Measurements from ENCODE around the gene PTN.
"Not testable (repeated sequence)": the region's sequence is repeated elsewhere in the genome, so short reads cannot be mapped to it uniquely, and the experiment has no call there.

Gene PTN

GRCh38 chr7:137269240-137269639 lies 74.3 kb downstream of the PTN start:
- FAIRE-seq (no peak), DNase-seq (ENCODE audit: insufficient read length, low spot score) (no peak)
- no peak for TF ChIP-seq CTCF (IDR thresholded peaks at IDR 0.05; ENCODE audit: insufficient read depth, missing control alignments)

- not testable (repeated sequence) for FAIRE-seq; DNase-seq (ENCODE audit: insufficient read length, low spot score)
These were observed 75.3 kb downstream of the PTN start for GRCh38 chr7:137268001-137268865.

GRCh38 chr7:137266764-137267163 lies 76.8 kb downstream of the PTN start:
- FAIRE-seq (no peak), DNase-seq (ENCODE audit: insufficient read length, low spot score) (no peak)
- no peak for TF ChIP-seq CTCF (IDR thresholded peaks at IDR 0.05; ENCODE audit: insufficient read depth, missing control alignments)

- FAIRE-seq; DNase-seq (ENCODE audit: insufficient read length, low spot score): not testable (repeated sequence)
These were observed 78.1 kb downstream of the PTN start for GRCh38 chr7:137265480-137265879.

GRCh38 chr7:137262599-137262998 lies 80.9 kb downstream of the PTN start:
- TF ChIP-seq CTCF (IDR thresholded peaks at IDR 0.05; ENCODE audit: insufficient read depth, missing control alignments): no peak
- no peak for DNase-seq (ENCODE audit: insufficient read length, low spot score)
- no peak for FAIRE-seq

- DNase-seq (ENCODE audit: insufficient read length, low spot score): no peak
- TF ChIP-seq CTCF (IDR thresholded peaks at IDR 0.05; ENCODE audit: insufficient read depth, missing control alignments): no peak
- no peak for FAIRE-seq
These were observed 85.0 kb downstream of the PTN start for GRCh38 chr7:137258552-137258951.

- DNase-seq (ENCODE audit: insufficient read length, low spot score) (no peak), FAIRE-seq (no peak)
- no peak for TF ChIP-seq CTCF (IDR thresholded peaks at IDR 0.05; ENCODE audit: insufficient read depth, missing control alignments)
These were observed 88.8 kb downstream of the PTN start for GRCh38 chr7:137254766-137255165.

GRCh38 chr7:137245890-137246289 lies 97.6 kb downstream of the PTN start:
- no peak for FAIRE-seq
- no peak for DNase-seq (ENCODE audit: insufficient read length, low spot score)
- TF ChIP-seq CTCF (IDR thresholded peaks at IDR 0.05; ENCODE audit: insufficient read depth, missing control alignments): no peak

All from D721Med (cell line).